CD4-positive, alpha-beta T cell treated with Interferon gamma for 1 hour (primary cell): ENCODE measurements around the gene CELF1.

Experiments
- DNase-seq: peaks from one replicate; pipeline ENCODE4 v3.0.0-alpha.2; 2020

Gene CELF1

GRCh38 chr11:47443028-47443700 lies 109.8 kb downstream of the CELF1 start:
- DNase-seq: no peak

DNA sequence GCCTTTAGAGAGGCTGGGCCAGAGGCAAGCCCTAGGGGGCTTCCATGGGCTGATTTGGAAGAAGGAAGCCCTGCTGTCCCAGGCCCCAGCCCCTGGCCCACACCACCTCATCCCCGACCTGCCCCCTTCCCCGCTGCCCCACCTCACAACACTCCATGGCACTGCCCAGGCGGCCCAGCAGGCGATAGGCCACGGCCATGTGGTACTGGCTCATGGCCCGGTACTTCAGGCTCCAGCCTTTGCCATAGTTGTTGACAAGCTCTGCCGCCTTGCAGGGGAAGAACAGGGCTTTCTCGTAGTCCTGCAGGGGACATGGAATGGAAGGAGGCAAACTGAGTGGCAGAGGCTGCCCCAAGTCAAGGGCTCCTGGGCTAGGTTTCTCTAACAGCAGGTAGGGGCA lies 110.4 kb downstream of the CELF1 start:
- no peak for DNase-seq

- DNase-seq: no peak
These were observed 111.5 kb downstream of the CELF1 start for GRCh38 chr11:47441421-47441820.

DNA sequence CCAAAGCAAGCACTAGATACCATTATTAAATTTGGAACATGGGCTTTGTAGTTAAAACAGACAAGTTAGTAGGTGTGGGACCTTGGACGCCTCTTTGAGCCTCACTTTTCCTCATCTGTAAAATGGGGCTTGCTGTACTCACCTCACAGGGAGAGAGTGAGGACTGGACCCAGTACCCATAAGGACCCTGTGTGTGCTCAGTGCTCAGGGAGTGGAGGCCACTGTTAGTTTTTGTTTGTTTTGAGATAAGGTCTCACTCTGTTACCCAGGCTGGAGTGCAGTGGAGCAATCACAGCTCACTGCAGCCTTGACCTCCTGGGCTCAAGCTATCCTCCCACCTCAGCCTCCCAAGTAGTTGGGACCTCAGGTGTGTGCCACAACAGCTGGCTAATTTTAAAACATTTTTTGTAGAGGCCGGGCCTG lies 112.9 kb downstream of the CELF1 start:
- DNase-seq: no peak

DNA sequence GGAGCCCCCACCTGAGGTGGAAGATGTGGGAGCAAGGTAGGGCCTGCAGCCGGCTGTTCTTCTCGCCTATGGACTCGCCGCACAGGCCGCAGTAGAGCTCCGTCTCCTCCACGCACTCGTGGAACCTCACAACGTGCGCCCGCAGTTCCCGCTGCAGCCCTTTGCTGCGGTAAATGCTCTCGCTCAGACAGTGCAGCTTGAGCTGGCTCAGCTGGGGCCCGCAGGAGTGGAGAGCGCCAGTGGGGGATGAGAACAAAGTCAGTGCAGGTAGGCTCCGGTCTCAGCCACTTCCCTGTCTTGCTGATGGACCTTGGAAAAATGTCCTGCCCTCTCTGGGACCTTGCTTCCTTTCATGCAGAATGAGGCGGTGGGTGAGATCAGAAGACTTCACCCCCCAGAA lies 114.2 kb downstream of the CELF1 start:
- DNase-seq: no peak

DNA sequence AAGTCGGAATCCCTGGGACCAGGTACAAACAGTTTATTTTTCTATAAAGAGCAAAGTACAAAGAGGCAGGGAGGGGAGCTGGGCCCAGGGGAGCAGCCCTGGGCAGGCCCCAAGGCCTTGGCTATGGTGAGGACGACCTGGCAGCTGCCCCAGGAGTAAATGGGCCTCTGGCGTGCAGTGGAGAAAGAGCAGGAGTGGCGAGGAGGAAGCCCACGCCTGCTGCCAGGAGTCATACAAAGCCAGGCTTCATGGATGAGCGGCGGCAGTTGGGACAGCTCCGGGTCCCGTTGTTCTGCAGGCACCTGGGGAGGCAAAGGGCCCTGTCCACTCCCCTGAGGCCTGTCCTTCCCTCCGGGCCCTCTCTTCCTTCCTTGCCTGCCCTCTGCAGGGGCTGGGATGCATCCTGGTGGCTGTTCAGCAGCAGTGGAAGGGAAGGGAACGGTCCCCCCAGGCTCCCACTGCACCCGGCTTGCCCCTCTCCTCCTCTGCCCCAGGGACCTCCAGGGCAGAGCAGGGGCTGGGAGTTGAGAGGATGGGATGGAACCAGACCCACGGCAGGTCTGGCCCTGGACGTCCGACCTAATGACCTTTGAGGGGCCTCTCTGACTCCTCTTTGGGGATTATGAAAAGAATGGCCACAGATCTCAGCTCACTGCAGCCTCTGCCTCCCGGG lies 115.0 kb downstream of the CELF1 start:
- no peak for DNase-seq

DNA sequence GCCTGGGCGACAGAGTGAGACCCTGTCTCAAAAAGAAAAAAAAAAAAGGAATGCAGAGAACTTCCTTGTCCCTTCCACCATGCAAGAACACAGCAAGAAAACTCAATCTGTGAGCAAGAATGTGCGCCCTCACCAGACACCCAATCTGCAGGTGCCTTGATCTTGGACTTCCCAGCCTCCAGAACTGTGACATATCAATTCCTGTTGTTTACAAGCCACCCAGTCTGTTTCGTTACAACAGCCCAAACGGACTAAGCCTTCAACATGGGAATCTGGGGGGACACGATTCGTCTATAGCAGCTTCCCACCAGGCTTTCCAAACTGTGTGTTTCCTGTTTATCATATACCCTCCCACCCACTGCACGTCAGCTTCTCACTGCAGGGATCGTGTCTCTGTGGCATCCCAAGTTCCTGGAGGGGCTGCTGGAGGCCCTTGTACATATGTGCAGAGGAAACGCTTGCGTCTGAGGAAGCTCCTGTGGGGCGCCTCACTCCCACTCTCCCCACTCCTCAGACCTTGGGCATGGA lies 115.7 kb downstream of the CELF1 start:
- DNase-seq: no peak

- DNase-seq: no peak
These were observed 116.2 kb downstream of the CELF1 start for GRCh38 chr11:47436726-47437125.

- no peak for DNase-seq
These were observed 117.2 kb downstream of the CELF1 start for GRCh38 chr11:47435687-47436086.

DNA sequence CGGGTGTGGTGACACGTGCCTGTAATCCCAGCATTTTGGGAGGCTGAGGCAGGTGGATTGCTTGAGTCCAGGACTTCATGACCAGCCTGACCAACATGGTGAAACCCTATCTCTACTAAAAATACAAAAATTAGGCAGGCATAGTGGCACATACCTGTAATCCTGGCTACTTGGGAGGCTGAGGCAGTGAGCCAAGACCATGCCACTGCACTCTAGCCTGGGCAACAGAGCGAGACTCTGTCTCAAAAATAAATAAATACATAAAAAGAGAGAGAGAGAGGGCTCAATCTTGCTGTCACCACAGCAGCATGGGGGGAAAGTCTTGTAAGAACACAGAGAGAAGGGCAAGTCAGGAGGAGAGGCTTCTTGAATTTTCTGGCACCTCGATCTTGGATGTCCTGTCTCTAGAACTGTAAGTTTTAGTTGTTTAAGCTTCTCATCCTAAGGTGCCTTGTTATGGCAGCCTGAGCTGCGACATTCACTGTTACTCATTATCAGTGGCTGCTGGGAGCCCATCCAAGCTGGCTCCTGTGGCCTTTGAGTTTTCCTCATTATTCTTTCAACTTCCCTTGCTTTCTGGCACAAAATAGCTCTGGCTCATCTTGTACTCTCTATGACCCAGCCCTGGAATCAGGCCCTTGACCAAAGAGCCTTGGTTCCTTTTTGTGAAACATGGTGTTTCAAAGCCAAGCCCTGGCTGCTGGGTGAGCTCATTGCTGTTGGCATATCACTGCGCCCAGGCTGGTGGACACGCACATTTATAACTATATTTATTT lies 118.7 kb downstream of the CELF1 start:
- no peak for DNase-seq

GRCh38 chr11:47433157-47433556 lies 119.8 kb downstream of the CELF1 start:
- no peak for DNase-seq

GRCh38 chr11:47431356-47432083 lies 121.4 kb downstream of the CELF1 start:
- no peak for DNase-seq

- no peak for DNase-seq
These were observed 122.4 kb downstream of the CELF1 start for GRCh38 chr11:47430524-47430923.

DNA sequence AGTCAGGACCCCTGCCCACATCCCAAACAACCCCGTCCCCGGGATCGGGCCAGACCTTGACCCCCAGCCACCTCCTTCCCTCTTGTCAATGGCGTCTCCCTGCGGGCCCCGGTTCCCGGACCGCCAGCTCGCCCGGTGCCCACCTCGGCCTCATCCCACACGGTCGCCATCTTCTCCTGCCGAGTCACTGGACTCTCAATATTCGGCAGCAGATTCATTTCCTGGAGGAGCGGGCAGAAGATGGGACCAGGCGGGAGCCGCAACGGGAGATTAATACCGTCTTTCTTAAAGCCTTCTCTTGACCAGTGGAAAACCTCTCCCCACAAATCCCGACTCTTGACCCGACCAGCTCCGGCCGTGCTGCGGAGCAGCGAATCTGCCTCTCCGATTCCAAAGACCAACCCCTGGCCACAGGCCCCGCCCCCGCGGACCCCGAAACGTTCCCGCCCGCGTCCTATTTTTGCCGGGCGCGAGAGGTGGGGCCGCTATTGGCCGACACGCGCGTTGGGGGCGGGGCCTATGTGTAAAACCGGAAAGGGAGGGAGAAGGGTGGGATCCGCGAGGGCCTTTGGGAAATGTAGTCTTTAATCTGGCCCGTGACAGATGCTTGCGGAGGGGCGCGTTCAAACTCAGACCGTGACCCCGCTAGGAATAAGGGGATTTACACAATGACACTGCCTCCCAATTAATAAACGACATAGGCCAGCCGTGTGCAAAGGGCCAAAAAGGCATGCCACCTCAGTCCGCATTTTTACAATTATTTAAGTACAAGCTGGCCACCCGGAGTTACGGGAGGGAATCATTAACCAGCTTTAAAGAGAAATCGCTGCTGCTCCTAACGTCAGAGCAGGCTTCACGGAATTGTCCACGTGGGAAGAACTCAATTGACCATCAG lies 126.6 kb downstream of the CELF1 start, which contains the start of gene PSMC3:
TSS of gene PSMC3 (minus strand) at position 378 of the 895 bp plus-strand sequence. CDS start at position 218, 160 bp downstream.
- DNase-seq: peak; percentile 96

DNA sequence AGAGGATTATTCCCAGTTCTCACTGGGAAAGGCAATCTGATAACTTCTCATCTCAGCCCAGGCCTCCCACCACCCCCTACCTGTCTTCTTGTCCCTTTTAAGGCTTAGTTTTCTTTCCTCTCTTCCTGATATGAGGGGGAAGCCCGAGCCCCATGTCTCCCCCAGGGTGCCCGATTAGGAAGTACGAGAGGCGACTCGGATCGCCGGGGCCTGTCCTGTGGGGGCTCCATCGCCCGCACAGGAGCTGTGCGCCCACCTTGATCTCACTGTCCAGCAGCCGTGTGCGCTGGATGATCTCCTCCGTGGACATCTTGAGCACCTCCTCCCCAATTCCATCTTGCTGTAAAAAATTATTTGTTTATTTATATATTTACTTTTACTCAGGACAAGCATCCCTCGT lies 127.3 kb downstream of the CELF1 start:
- DNase-seq: no peak

DNA sequence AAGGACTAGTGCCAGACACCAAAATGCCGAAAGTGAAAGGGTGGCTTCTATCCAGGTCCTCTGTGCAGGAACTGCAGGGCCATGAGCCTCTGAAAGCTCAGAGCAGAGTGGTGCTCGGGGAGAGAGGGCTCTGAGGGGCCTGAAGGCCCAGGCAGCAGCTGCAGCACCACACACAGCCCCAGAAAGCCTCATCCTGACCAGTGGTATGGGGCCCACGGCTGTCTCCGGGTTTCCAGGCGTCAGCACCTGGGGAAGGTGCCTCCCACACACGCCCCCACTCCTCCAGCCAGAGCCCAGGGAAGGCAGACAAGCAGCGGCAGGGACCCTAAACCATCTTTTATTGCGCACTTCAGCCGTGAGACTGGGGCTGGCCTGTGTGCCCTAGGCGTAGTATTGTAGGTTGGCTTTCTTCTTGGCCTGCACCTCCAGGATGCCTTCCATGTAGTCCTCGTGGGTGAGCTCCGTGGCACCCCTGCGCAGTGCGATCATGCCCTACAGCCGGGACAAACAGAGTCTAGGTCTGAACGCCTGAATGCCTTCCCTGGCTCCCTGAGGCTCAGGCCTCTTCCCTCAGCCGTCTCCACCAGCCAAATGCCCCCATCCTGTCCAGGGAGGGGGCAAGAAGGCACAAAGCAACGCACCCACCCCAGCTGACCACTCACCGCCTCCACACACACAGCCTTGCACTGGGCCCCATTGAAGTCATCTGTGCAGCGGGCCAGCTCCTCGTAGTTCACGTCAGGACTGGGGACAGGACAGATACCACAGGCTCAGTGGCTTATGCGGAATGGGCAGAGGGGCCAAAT lies 134.3 kb downstream of the CELF1 start:
- DNase-seq: no peak

DNA sequence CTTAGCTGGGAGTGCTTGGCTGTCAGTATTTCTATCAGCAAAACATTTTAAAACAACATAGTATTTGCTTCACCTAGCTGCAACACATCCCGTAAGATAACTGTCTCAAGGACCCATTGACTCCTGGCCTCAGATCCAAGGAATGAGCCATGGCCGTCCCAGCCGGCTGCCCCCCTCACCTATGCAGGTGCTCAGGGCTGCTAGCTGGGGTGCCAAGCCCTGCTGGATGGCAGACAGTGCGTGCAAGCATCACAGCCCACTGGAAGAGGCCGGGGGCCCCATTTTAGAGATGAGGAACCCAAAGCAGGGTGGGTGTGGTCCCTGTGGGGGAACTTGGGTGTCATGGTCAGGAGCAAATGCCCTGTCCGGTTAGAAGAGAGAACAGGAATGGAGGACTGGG lies 135.2 kb downstream of the CELF1 start:
- DNase-seq: no peak

DNA sequence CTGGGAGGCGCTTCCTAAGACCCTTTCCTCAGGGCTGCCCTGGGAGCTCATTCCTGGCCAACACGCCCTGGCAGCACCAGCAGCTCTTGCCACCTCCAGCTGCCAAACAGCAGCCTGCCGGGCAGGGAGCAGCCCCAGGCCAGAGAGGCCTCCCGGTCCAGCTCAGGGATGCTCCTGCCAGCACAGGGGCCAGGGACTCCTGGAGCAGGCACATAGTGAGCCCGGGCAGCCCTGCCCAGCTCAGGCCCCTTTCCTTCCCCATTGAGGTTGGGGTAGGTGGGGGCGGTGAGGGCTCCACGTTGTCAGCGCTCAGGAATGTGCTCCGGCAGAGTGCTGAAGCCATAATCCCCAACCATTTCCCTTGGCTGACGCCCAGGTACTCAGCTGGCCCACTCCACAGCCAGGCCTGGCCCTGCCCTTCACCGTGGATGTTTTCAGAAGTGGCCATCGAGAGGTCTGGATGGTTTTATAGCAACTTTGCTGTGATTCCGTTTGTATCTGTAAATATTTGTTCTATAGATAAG lies 136.9 kb downstream of the CELF1 start:
- no peak for DNase-seq
